IMR-90 (cell line): ENCODE data around the gene CTNNA2.

Experiments
- CEBPB ChIP-seq: IDR thresholded peaks from 2 replicates; pipeline ENCODE4 v1.6.1; 2012; ENCODE audit warnings: low read depth, low read length, improper control_type of control experiment
- CHD1 ChIP-seq: IDR thresholded peaks from 2 replicates; pipeline ENCODE4 v1.6.1; 2012; ENCODE audit warnings: low read depth, low read length, improper control_type of control experiment
- FOS ChIP-seq: fragments of 150-350 bp; IDR thresholded peaks from 2 replicates; pipeline ENCODE4 v1.6.1; 2016; ENCODE audit warnings: low read depth, low read length
- MAFK ChIP-seq: IDR thresholded peaks from 2 replicates; pipeline ENCODE4 v1.6.1; 2012; ENCODE audit warnings: low read depth, low read length, improper control_type of control experiment
- MAZ ChIP-seq: IDR thresholded peaks from 2 replicates; pipeline ENCODE4 v1.6.1; 2012; ENCODE audit warnings: low read depth, mild to moderate bottlenecking, low read length, improper control_type of control experiment, moderate library complexity, borderline replicate concordance
- MXI1 ChIP-seq: IDR thresholded peaks from 2 replicates; pipeline ENCODE4 v1.6.1; 2012; ENCODE audit warnings: low read depth, mild to moderate bottlenecking, low read length, moderate library complexity, borderline replicate concordance
- POLR2A ChIP-seq: IDR thresholded peaks from 2 replicates; pipeline ENCODE4 v1.6.1; 2012; ENCODE audit warnings: mild to moderate bottlenecking, low read depth, low read length
- RAD21 ChIP-seq: IDR thresholded peaks from 2 replicates; pipeline ENCODE4 v1.6.1; 2012; ENCODE audit warnings: low read length, improper control_type of control experiment
- RCOR1 ChIP-seq: IDR thresholded peaks from 2 replicates; pipeline ENCODE4 v1.6.1; 2012; ENCODE audit warnings: mild to moderate bottlenecking, low read length, improper control_type of control experiment; ENCODE audit not compliant: insufficient replicate concordance
- SMC3 ChIP-seq: fragments of 150-350 bp; IDR thresholded peaks from 2 replicates; pipeline ENCODE4 v1.6.1; 2016; ENCODE audit warnings: low read depth, mild to moderate bottlenecking, antibody characterized with exemption, low read length, moderate library complexity
- USF2 ChIP-seq: fragments of 150-350 bp; IDR thresholded peaks from 2 replicates; pipeline ENCODE4 v1.6.1; 2017; ENCODE audit warnings: mild to moderate bottlenecking, antibody characterized with exemption, low read length, low read depth
- TF ChIP-seq, protein P1 (sequence below): conservative IDR thresholded peaks from 2 replicates; pipeline ENCODE4 v1.5.1; 2012; ENCODE audit warnings: mild to moderate bottlenecking, low read depth, low read length, improper control_type of control experiment

DNA sequence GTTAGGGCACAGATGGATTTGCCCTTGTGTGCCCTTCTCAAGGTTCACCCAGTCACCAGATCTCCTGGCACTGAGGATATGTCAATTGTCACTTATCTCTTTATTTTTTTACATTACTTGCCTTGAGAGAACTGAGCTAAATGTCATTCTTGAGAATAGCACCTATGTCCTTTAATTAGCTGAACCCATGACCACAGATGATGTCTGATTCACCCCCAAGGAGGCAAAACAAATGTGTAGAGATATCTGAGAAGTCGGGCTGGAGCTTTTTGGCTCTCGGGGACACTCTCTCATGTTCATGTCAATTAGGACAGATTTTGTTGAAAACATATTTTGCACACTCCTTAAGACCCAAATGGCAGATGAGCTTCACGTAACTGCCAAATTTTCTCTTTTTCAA is 963.1 kb downstream of the CTNNA2 start:
- no peak for TF ChIP-seq MAFK
- TF ChIP-seq, protein P1, sequence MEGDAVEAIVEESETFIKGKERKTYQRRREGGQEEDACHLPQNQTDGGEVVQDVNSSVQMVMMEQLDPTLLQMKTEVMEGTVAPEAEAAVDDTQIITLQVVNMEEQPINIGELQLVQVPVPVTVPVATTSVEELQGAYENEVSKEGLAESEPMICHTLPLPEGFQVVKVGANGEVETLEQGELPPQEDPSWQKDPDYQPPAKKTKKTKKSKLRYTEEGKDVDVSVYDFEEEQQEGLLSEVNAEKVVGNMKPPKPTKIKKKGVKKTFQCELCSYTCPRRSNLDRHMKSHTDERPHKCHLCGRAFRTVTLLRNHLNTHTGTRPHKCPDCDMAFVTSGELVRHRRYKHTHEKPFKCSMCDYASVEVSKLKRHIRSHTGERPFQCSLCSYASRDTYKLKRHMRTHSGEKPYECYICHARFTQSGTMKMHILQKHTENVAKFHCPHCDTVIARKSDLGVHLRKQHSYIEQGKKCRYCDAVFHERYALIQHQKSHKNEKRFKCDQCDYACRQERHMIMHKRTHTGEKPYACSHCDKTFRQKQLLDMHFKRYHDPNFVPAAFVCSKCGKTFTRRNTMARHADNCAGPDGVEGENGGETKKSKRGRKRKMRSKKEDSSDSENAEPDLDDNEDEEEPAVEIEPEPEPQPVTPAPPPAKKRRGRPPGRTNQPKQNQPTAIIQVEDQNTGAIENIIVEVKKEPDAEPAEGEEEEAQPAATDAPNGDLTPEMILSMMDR = no peak
- TF ChIP-seq CEBPB = no peak
- no peak for TF ChIP-seq POLR2A
- no peak for TF ChIP-seq MXI1
- no peak for TF ChIP-seq CHD1
- no peak for TF ChIP-seq RAD21
- no peak for TF ChIP-seq MAZ
- no peak for TF ChIP-seq SMC3
- no peak for TF ChIP-seq USF2
- no peak for TF ChIP-seq RCOR1
- TF ChIP-seq FOS = no peak
